K562 (cell line): ENCODE measurements around the gene ABAT. TPM values are rescaled to one million over a fixed set of nuclear protein-coding genes. Genes with fewer than 3 reads are reported as not detected.

Experiments used
- ATAC-seq: fragments of 200-7000 bp; cut with Tn5 transposase; 3 replicates; pipeline ENCODE4 v1.9.1; 2020; ENCODE audit warnings: moderate library complexity
- BruUV-seq: library from RNA; stranded (reverse); fragments of 400-500 nt; replicated peaks from 2 replicates; lab custom pipeline; 2021; lab: Mats Ljungman, UMichigan
- CTCF ChIA-PET: fragments of 300-600 bp; formaldehyde crosslinking; extraction: SDS; loops from one replicate; lab custom pipeline; 2021; ENCODE audit warnings: low intra/inter-chr PET ratio; lab: Yijun Ruan, JAX
- POLR2A ChIA-PET: fragments of 300-600, 350-650 bp; sonication (Branson Sonifier 250); formaldehyde crosslinking; extraction: SDS; loops from one replicate; lab custom pipeline; 2021; ENCODE audit warnings: antibody characterized with exemption, inconsistent platforms; lab: Yijun Ruan, JAX
- DNase-seq, 4 experiments: peaks; one replicate each; pipeline versions ENCODE4 v3.0.0 to v3.0.0-alpha.2; 2011 to 2018; ENCODE audit warnings: low spot score in 3 of 4, mixed read lengths in 3 of 4; ENCODE audit errors: extremely low read depth in 1 of 4
- FAIRE-seq: peaks from 2 replicates; lab custom pipeline; 2011; peaks lifted over from hg19 to GRCh38; lab: Jason Lieb, UNC
- H2AFZ ChIP-seq: 2 replicates; pipeline ENCODE4 v1.6.0; 2011; ENCODE audit warnings: low read depth, low read length, control low read depth, inconsistent platforms
- H3K27ac ChIP-seq: fragments of 200-600 bp; 3 replicates; pipeline ENCODE4 v1.8.0; 2011; ENCODE audit warnings: low read depth, mild to moderate bottlenecking, control low read depth, inconsistent platforms, low read length, moderate library complexity, mixed read lengths; ENCODE audit errors: extremely low read depth
- H3K27me3 ChIP-seq, 2 experiments: fragments of 300-600 bp in 1 of 2; 2 replicates in 1 of 2; 3 replicates in 1 of 2; pipeline versions ENCODE4 v1.6.0 to v1.8.0; 2011; ENCODE audit warnings: inconsistent platforms in 2 of 2, low read length in 2 of 2, mild to moderate bottlenecking in 1 of 2, mixed read lengths in 1 of 2, moderate library complexity in 1 of 2; ENCODE audit not compliant: control insufficient read depth in 2 of 2, insufficient read depth in 2 of 2
- H3K36me3 ChIP-seq: fragments of 300-600 bp; 3 replicates; pipeline ENCODE4 v1.8.0; 2011; ENCODE audit warnings: mild to moderate bottlenecking, low read length, inconsistent platforms; ENCODE audit not compliant: control insufficient read depth, insufficient read depth
- H3K4me1 ChIP-seq, 2 experiments: fragments of 200-600 bp in 1 of 2; replicated peaks in 1 of 2; 2 replicates in 1 of 2; 3 replicates in 1 of 2; pipeline versions ENCODE4 v1.5.1 to v1.8.0; 2011; ENCODE audit warnings: inconsistent platforms in 2 of 2, low read length in 2 of 2, mild to moderate bottlenecking in 1 of 2, mixed read lengths in 1 of 2, moderate library complexity in 1 of 2; ENCODE audit not compliant: control insufficient read depth in 2 of 2, insufficient read depth in 2 of 2
- H3K4me2 ChIP-seq: 2 replicates; pipeline ENCODE4 v1.6.1; 2011; ENCODE audit warnings: low read length, control low read depth, inconsistent platforms, mixed read lengths; ENCODE audit not compliant: insufficient read depth
- H3K4me3 ChIP-seq: fragments of 200-600 bp; sonication (generic), shearing (Covaris generic); 2 replicates; pipeline ENCODE4 v1.5.1; 2016; ENCODE audit warnings: control low read depth, inconsistent platforms
- H3K79me2 ChIP-seq: fragments of 200-600 bp; 3 replicates; pipeline ENCODE4 v1.8.0; 2011; ENCODE audit warnings: low read length, inconsistent platforms; ENCODE audit not compliant: control insufficient read depth, insufficient read depth
- H3K9ac ChIP-seq, 2 experiments: 2 replicates each; pipeline versions ENCODE4 v1.6.0 to v1.6.1; 2011; ENCODE audit warnings: low read depth in 2 of 2, low read length in 2 of 2, control low read depth in 1 of 2, inconsistent platforms in 1 of 2, mild to moderate bottlenecking in 1 of 2, mixed read lengths in 1 of 2; ENCODE audit not compliant: insufficient read depth in 1 of 2
- H3K9me1 ChIP-seq: one replicate; pipeline ENCODE4 v1.6.0; 2011; ENCODE audit warnings: inconsistent platforms, mild to moderate bottlenecking, low read length, moderate library complexity; ENCODE audit not compliant: control insufficient read depth, insufficient read depth
- H3K9me3 ChIP-seq: replicated peaks from 2 replicates; pipeline ENCODE4 v1.5.1; 2011; ENCODE audit warnings: low read depth, low read length, inconsistent platforms; ENCODE audit not compliant: control insufficient read depth, insufficient read depth
- H4K20me1 ChIP-seq: replicated peaks from 2 replicates; pipeline ENCODE4 v1.6.1; 2011; ENCODE audit warnings: low read length, inconsistent platforms, mixed read lengths; ENCODE audit not compliant: control insufficient read depth, insufficient read depth
- ELK3 ChIP-seq: fragments of 450-650 bp; formaldehyde crosslinking; IDR thresholded peaks from 2 replicates; pipeline ENCODE4 v1.4.0; 2020; ENCODE audit warnings: mild to moderate bottlenecking
- POLR3A ChIP-seq: IDR thresholded peaks from 2 replicates; pipeline ENCODE4 v1.6.1; 2011; ENCODE audit warnings: borderline replicate concordance, mild to moderate bottlenecking, moderate library complexity; ENCODE audit not compliant: insufficient read length, insufficient read depth; ENCODE audit errors: extremely low read depth
- XRCC5 ChIP-seq: fragments of 200-400 bp; formaldehyde crosslinking; IDR thresholded peaks from 2 replicates; pipeline ENCODE4 v1.6.1; 2017; ENCODE audit warnings: low read depth, mild to moderate bottlenecking, low read length
- ZBTB7A ChIP-seq: IDR thresholded peaks from 2 replicates; pipeline ENCODE4 v1.6.1; 2011; ENCODE audit warnings: low read depth, mild to moderate bottlenecking, low read length, moderate library complexity, borderline replicate concordance; ENCODE audit not compliant: control insufficient read depth
- ZNF12 ChIP-seq: sonication (generic); formaldehyde crosslinking; IDR thresholded peaks from 2 replicates; pipeline ENCODE4 v1.4.0; 2020; ENCODE audit warnings: mild to moderate bottlenecking, missing genetic modification reagents
- ZNF3 ChIP-seq: fragments of 250-450 bp; sonication (Bioruptor Pico); IDR thresholded peaks from 2 replicates; pipeline ENCODE4 v1.5.0; 2021; ENCODE audit warnings: mild to moderate bottlenecking, moderate library complexity
- ZNF77 ChIP-seq: fragments of 250-450 bp; sonication (Bioruptor Pico); IDR thresholded peaks from 2 replicates; pipeline ENCODE4 v1.5.0; 2020
- WGBS: fragments of 100-300 bp; shearing (Covaris generic); methylation state at CpG from one replicate; pipeline ENCODE4 v1.1.6; 2016; ENCODE audit warnings: low coverage, mixed read lengths; ENCODE audit not compliant: insufficient coverage; ENCODE audit errors: missing lambda C conversion rate; 5-methylcytosine and 5-hydroxymethylcytosine counted together
- in situ Hi-C: fragments of 300-500 bp; cut with MboI; formaldehyde crosslinking; loops from 4 replicates; pipeline ENCODE4 v1.15.0; 2018; ENCODE audit warnings: inconsistent platforms, mixed read lengths
- intact Hi-C: fragments of 100-400 bp; cut with micrococcal nuclease; formaldehyde crosslinking; loops from 2 replicates; pipeline ENCODE4 v1.14.2; 2022
- polyA plus RNA-seq, 8 experiments: library from polyadenylated mRNA; depleted of rRNA in 4 of 8; stranded (reverse) in 5 of 8; unstranded in 3 of 8; fragments of >200 nt; fragmentation: Nextera tagmentation in 2 of 8; fragmentation: Illumina TruSeq in 1 of 8; extraction: Ambion mirVana in 2 of 8; extraction: Trizol in 1 of 8; gene quantifications; 2 replicates each; pipeline versions ENCODE4 v1.2.1 to v1.2.3, GENCODE V29; 2011 to 2014; ENCODE audit warnings: inconsistent platforms in 1 of 8, missing spikeins in 1 of 8
- total RNA-seq, 7 experiments: library from RNA; depleted of rRNA in 6 of 7; stranded (reverse); fragments of >200 nt in 6 of 7; fragmentation: Illumina TruSeq in 2 of 7; extraction: Trizol in 2 of 7; gene quantifications; 2 replicates each; pipeline versions ENCODE4 v1.2.1 to v1.2.3, GENCODE V29; 2011 to 2021; ENCODE audit warnings: low replicate concordance in 1 of 7

ABAT gene
- total and polyA plus RNA-seq, 9 of the 15 experiments (the other 6 are each of a cell fraction or from before 2014, with no cell fraction given) = 0.01 to 0.49 (median 0.10) TPM

GRCh38 chr16:8683640-8684039, 9.2 kb downstream of the ABAT start:
- no peaks in the 10 kb centered on the region for H3K9me1 ChIP-seq

More at GRCh38 chr16:8683640-8684039, 9.2 kb downstream of the ABAT start:
- intact Hi-C loops (no loop called here), in situ Hi-C loops (no loop called here)
- FAIRE-seq = no peak
- H3K27ac ChIP-seq = no peak overlapping the region
- CTCF ChIA-PET = no interaction called here
- TF ChIP-seq ZNF12 (CRISPR knock-in tag) (no peak), ZBTB7A (no peak), ZNF77 (no peak), POLR3A (no peak), ZNF3 (no peak), ELK3 (CRISPR knock-in tag) (no peak), XRCC5 (no peak)
- TF ChIP-seq, all 486 proteins: peak for 0
- ATAC-seq (no peak), DNase-seq (no peak)
- H3K9me3 ChIP-seq = no peaks in the 10 kb centered on the region
- H3K4me2 ChIP-seq = no peak overlapping the region
- H2AFZ ChIP-seq = no peak overlapping the region
- WGBS = 0% methylated on average over 3 of the region's 4 CpGs
- H3K4me3 ChIP-seq = no peak overlapping the region
- no peaks in the 10 kb centered on the region for H3K36me3 ChIP-seq
- H3K9ac ChIP-seq = no peak overlapping the region
- H3K27me3 ChIP-seq = peaks cover 7 to 37% of the 10 kb centered on the region in 2 experiments
- BruUV-seq = no TSS peak
- H4K20me1 ChIP-seq = no peaks in the 10 kb centered on the region
- no peaks in the 10 kb centered on the region for H3K79me2 ChIP-seq
- no peaks in the 10 kb centered on the region for H3K4me1 ChIP-seq
- POLR2A ChIA-PET = no interaction called here
